ENCODE measurements around the gene AGPS. TPM values are rescaled to one million over a fixed set of nuclear protein-coding genes. Genes with fewer than 3 reads are reported as not detected.
"Not testable (repeated sequence)": the region's sequence is repeated elsewhere in the genome, so short reads cannot be mapped to it uniquely, and the experiment has no call there.

The AGPS gene
- total and polyA plus RNA-seq, 7 donors, result 13.1 to 37.5 (median 22.0) TPM

- Histone ChIP-seq H3K4me3 (no peak overlapping the region), H3K4me1 (peaks cover 0 to 62% (median 9%) of the 10 kb centered on the region in 4 donors), H3K36me3 (no peaks in the 10 kb centered on the region), H3K9me3 (no peaks in the 10 kb centered on the region), H3K27me3 (no peaks in the 10 kb centered on the region), H3K27ac (no peak overlapping the region)
- 93 to 98% methylated on average over 1 of the region's 1 CpG for WGBS, 2 donors
- TF ChIP-seq CTCF (IDR thresholded peaks at IDR 0.05) (no peak), POLR2A (IDR thresholded peaks at IDR 0.05) (no peak), EP300 (IDR thresholded peaks at IDR 0.05) (no peak), POLR2AphosphoS5 (IDR thresholded peaks at IDR 0.05) (no peak)
- DNase-seq, result no peak
- intact Hi-C loops (cut with DNase I), result no loop called here
Measured at GRCh38 chr2:177406182-177406581, 13.6 kb downstream of the AGPS start.

GRCh38 chr2:177407031-177407430 lies 14.5 kb downstream of the AGPS start:
- Histone ChIP-seq H3K4me3 (no peak overlapping the region), H3K4me1 (peaks cover 0 to 57% (median 9%) of the 10 kb centered on the region in 4 donors), H3K9me3 (no peaks in the 10 kb centered on the region), H3K27ac (no peak overlapping the region), H3K36me3 (no peaks in the 10 kb centered on the region), H3K27me3 (no peaks in the 10 kb centered on the region)
- DNase-seq, result no peak
- TF ChIP-seq CTCF (IDR thresholded peaks at IDR 0.05), result no peak
- intact Hi-C loops (cut with DNase I), result no loop called here
- WGBS, 2 donors, result 88 to 90% methylated on average over 2 of the region's 2 CpGs

GRCh38 chr2:177410629-177411028 lies 18.1 kb downstream of the AGPS start:
- WGBS, 2 donors, result 94 to 95% methylated on average over 8 of the region's 8 CpGs

GRCh38 chr2:177413703-177414102 lies 21.1 kb downstream of the AGPS start:
- Histone ChIP-seq H3K4me1 (peaks cover 0 to 32% (median 17%) of the 10 kb centered on the region in 4 donors), H3K36me3 (no peaks in the 10 kb centered on the region), H3K27ac (no peak overlapping the region), H3K27me3 (no peaks in the 10 kb centered on the region), H3K4me3 (no peak overlapping the region), H3K9me3 (no peaks in the 10 kb centered on the region)
- no peak for DNase-seq
- 65 to 81% methylated on average over 3 of the region's 3 CpGs for WGBS, 2 donors
- TF ChIP-seq POLR2AphosphoS5 (IDR thresholded peaks at IDR 0.05), result no peak
- TF ChIP-seq CTCF (IDR thresholded peaks at IDR 0.05), result no peak
- no peak for TF ChIP-seq EP300 (IDR thresholded peaks at IDR 0.05)
- no peak for TF ChIP-seq POLR2A (IDR thresholded peaks at IDR 0.05)
- intact Hi-C loops (cut with DNase I), result no loop called here

More at GRCh38 chr2:177410629-177411028, 18.1 kb downstream of the AGPS start:
- H3K27me3 ChIP-seq; H3K27ac ChIP-seq; DNase-seq; H3K9me3 ChIP-seq; H3K4me3 ChIP-seq; H3K36me3 ChIP-seq; intact Hi-C loops (cut with DNase I): not testable (repeated sequence)
- H3K4me1 ChIP-seq, result peaks cover 0 to 24% (median 3%) of the 10 kb centered on the region in 4 donors

GRCh38 chr2:177419274-177419673 lies 26.7 kb downstream of the AGPS start:
- TF ChIP-seq POLR2AphosphoS5 (IDR thresholded peaks at IDR 0.05), result no peak
- TF ChIP-seq CTCF (IDR thresholded peaks at IDR 0.05), result no peak
- TF ChIP-seq EP300 (IDR thresholded peaks at IDR 0.05), result no peak
- no peak for TF ChIP-seq POLR2A (IDR thresholded peaks at IDR 0.05)

More at GRCh38 chr2:177419274-177419673, 26.7 kb downstream of the AGPS start:
- H3K4me3 ChIP-seq, result no peak overlapping the region
- 44 to 78% methylated on average over 1 of the region's 1 CpG for WGBS, 2 donors
- H3K4me1 ChIP-seq, result peaks cover 0 to 54% (median 27%) of the 10 kb centered on the region in 4 donors
- intact Hi-C loops (cut with DNase I), result loop anchor here (5.0 kb wide), 2 partner anchors 157 to 257 kb away; partner anchors contain the start of gene NFE2L2
- no peak for DNase-seq
- no peaks in the 10 kb centered on the region for H3K9me3 ChIP-seq
- no peak overlapping the region for H3K27ac ChIP-seq
- no peaks in the 10 kb centered on the region for H3K27me3 ChIP-seq
- no peaks in the 10 kb centered on the region for H3K36me3 ChIP-seq
